HG03342 (cell line): Measurements from ENCODE around the gene OR4D2.

Experiments used
- ATAC-seq: cut with Tn5 transposase; IDR thresholded peaks from one replicate; pipeline ENCODE4 v1.9.1; 2021; ENCODE audit warnings: mild to moderate bottlenecking, moderate library complexity; ENCODE audit not compliant: unreplicated experiment

OR4D2 gene

GRCh38 chr17:58172369-58173071, 5.7 kb downstream of the OR4D2 start:
- ATAC-seq: no peak

- ATAC-seq: no peak
Observed at GRCh38 chr17:58174871-58175270, 8.1 kb downstream of the OR4D2 start.

- ATAC-seq: no peak
Observed at GRCh38 chr17:58176200-58176599, 9.4 kb downstream of the OR4D2 start.

- ATAC-seq: no peak
Observed at GRCh38 chr17:58181796-58182195, 15.0 kb downstream of the OR4D2 start.

GRCh38 chr17:58183514-58183913, 16.7 kb downstream of the OR4D2 start:
- no peak for ATAC-seq

GRCh38 chr17:58184308-58184985, 17.7 kb downstream of the OR4D2 start:
- ATAC-seq: no peak

GRCh38 chr17:58184986-58185761, 18.4 kb downstream of the OR4D2 start:
- ATAC-seq: no peak

- no peak for ATAC-seq
Observed at GRCh38 chr17:58186591-58186990, 19.8 kb downstream of the OR4D2 start.

- no peak for ATAC-seq
Observed at GRCh38 chr17:58187063-58187462, 20.3 kb downstream of the OR4D2 start.

- no peak for ATAC-seq
Observed at GRCh38 chr17:58187675-58188074, 20.9 kb downstream of the OR4D2 start.

- no peak for ATAC-seq
Observed at GRCh38 chr17:58189436-58190146, 22.8 kb downstream of the OR4D2 start.

GRCh38 chr17:58191241-58191896, 24.6 kb downstream of the OR4D2 start:
- ATAC-seq: no peak

- no peak for ATAC-seq
Observed at GRCh38 chr17:58192612-58193011, 25.8 kb downstream of the OR4D2 start, which contains the start of gene EPX. Gene EPX, plus strand, starts transcription at chr17:58192726. Its CDS starts 121 bp downstream, at chr17:58192847.

GRCh38 chr17:58193641-58194255, 27.0 kb downstream of the OR4D2 start:
- no peak for ATAC-seq

GRCh38 chr17:58195518-58196123, 28.8 kb downstream of the OR4D2 start:
- no peak for ATAC-seq

- ATAC-seq: no peak
Observed at GRCh38 chr17:58196610-58197009, 29.8 kb downstream of the OR4D2 start.

- ATAC-seq: no peak
Observed at GRCh38 chr17:58200024-58200633, 33.3 kb downstream of the OR4D2 start.

GRCh38 chr17:58202859-58203258, 36.1 kb downstream of the OR4D2 start:
- no peak for ATAC-seq

- ATAC-seq: no peak
Observed at GRCh38 chr17:58204796-58205195, 38.0 kb downstream of the OR4D2 start.
